ENCODE results near the gene PLCZ1. TPM values are rescaled to one million over a fixed set of nuclear protein-coding genes. Genes with fewer than 3 reads are reported as not detected.
A peak's percentile ranks its signal among the peaks of the same experiment; 100 is the strongest.
"Not testable (repeated sequence)": the region's sequence is repeated elsewhere in the genome, so short reads cannot be mapped to it uniquely, and the experiment has no call there.

Gene PLCZ1
- total RNA-seq: not detected

- TF ChIP-seq CTCF (IDR thresholded peaks at IDR 0.05): no peak
- Histone ChIP-seq H3K36me3 (no peaks in the 10 kb centered on the region), H3K27ac (no peak within 1 kb of the TSS), H3K9me3 (no peaks in the 10 kb centered on the region), H3K4me3 (no peak within 1 kb of the TSS), H3K9ac (ENCODE audit: low read depth in 2 of 2, low read length in 2 of 2) (no peak within 1 kb of the TSS), H3K4me1 (no peaks in the 10 kb centered on the region), H3K27me3 (no peaks in the 10 kb centered on the region)
- intact Hi-C loops (cut with DNase I): no loop called here
- DNase-seq: no peak
Observed at GRCh38 chr12:18737819-18738218, at the start of gene PLCZ1, which contains the start of gene CAPZA3. Gene PLCZ1 (minus strand): TSS chr12:18738012. CDS start chr12:18737371, 641 bp downstream. Gene CAPZA3 (plus strand): TSS chr12:18738119. CDS start chr12:18738269, 150 bp downstream.

GRCh38 chr12:18785465-18785864 lies 47.7 kb upstream of the PLCZ1 start:
- H3K27ac ChIP-seq; DNase-seq; H3K27me3 ChIP-seq; H3K36me3 ChIP-seq; H3K4me3 ChIP-seq; intact Hi-C loops (cut with DNase I); H3K9me3 ChIP-seq; H3K4me1 ChIP-seq; H3K9ac ChIP-seq (ENCODE audit: low read depth in 2 of 2, low read length in 2 of 2): not testable (repeated sequence)

GRCh38 chr12:18782827-18783226 lies 45.0 kb upstream of the PLCZ1 start:
- no peak for DNase-seq
- no peak for TF ChIP-seq CTCF (IDR thresholded peaks at IDR 0.05)

GRCh38 chr12:18766479-18766878 lies 28.7 kb upstream of the PLCZ1 start:
- H3K9ac ChIP-seq (ENCODE audit: low read depth in 2 of 2, low read length in 2 of 2); DNase-seq; H3K36me3 ChIP-seq; H3K27me3 ChIP-seq; H3K27ac ChIP-seq; intact Hi-C loops (cut with DNase I); H3K4me1 ChIP-seq; H3K4me3 ChIP-seq; H3K9me3 ChIP-seq: not testable (repeated sequence)

More at GRCh38 chr12:18782827-18783226, 45.0 kb upstream of the PLCZ1 start:
- Histone ChIP-seq H3K27ac (no peak overlapping the region), H3K4me1 (no peaks in the 10 kb centered on the region), H3K4me3 (no peak overlapping the region), H3K9ac (ENCODE audit: low read depth in 2 of 2, low read length in 2 of 2) (no peak overlapping the region), H3K27me3 (no peaks in the 10 kb centered on the region), H3K9me3 (no peaks in the 10 kb centered on the region), H3K36me3 (no peaks in the 10 kb centered on the region)
- intact Hi-C loops (cut with DNase I): no loop called here

GRCh38 chr12:18755341-18755740 lies 17.5 kb upstream of the PLCZ1 start:
- Histone ChIP-seq H3K27me3 (no peaks in the 10 kb centered on the region), H3K4me1 (no peaks in the 10 kb centered on the region), H3K36me3 (no peaks in the 10 kb centered on the region), H3K9me3 (no peaks in the 10 kb centered on the region), H3K27ac (no peak overlapping the region), H3K4me3 (no peak overlapping the region), H3K9ac (ENCODE audit: low read depth in 2 of 2, low read length in 2 of 2) (no peak overlapping the region)
- TF ChIP-seq CTCF (IDR thresholded peaks at IDR 0.05): no peak
- intact Hi-C loops (cut with DNase I): no loop called here
- DNase-seq: no peak

- Histone ChIP-seq H3K4me3 (no peak overlapping the region), H3K4me1 (no peaks in the 10 kb centered on the region), H3K9ac (ENCODE audit: low read depth in 2 of 2, low read length in 2 of 2) (peak overlapping the region in 1 of 2 donors; percentile 12), H3K27me3 (no peaks in the 10 kb centered on the region), H3K27ac (no peak overlapping the region), H3K36me3 (no peaks in the 10 kb centered on the region), H3K9me3 (no peaks in the 10 kb centered on the region)
- DNase-seq: no peak
- intact Hi-C loops (cut with DNase I): no loop called here
- no peak for TF ChIP-seq CTCF (IDR thresholded peaks at IDR 0.05)
Observed at GRCh38 chr12:18754124-18754707, 16.4 kb upstream of the PLCZ1 start.
